ENCODE results near the gene ITPR3. TPM values are rescaled to one million over a fixed set of nuclear protein-coding genes. Genes with fewer than 3 reads are reported as not detected.

Gene ITPR3
- total RNA-seq = 21.6 and 22.8 TPM in 2 replicates
- long read RNA-seq, partial matches to known transcripts = 13 of 14 reads
- long read RNA-seq, other reads (novel, unspliced or antisense) = 1 of 14 reads

DNA sequence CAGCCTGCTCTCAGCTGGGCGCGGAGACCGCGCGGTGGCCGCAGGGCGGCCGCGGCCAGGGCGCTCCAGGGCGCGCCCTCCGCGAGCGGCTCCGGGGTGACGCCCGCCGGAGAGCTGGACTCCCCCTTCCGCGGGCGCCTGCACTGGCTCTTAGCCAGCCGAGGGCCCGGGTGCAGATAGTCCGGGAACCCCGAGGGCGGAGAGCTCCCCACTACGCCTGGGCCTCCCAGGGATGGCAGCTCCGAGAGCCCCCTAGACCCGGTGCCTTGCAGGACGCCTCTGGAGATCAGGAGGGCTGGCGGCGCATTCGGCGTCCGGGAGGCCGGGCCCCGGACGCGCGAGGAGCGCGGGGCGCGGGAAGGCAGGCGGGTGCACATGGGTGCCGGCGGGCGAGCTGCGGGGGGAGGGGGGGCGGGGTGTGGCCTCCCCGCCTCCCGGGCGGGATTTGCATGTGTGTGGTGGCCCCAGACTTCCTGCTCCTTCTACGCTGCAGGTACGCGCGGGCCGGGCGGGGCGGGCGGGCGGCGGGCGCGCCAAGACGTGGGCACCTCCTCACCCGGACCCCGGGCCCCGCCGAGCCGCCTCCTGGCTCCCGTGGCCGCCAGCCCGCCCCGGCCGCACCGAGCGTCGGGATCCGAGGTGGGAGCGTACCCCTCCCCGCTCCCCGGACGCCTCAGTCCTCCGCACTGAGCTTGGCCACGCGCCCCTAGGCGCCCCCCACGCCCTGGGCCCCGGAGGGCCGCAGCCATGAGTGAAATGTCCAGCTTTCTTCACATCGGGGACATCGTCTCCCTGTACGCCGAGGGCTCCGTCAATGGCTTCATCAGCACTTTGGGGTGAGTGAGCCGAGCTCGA, at the start of gene ITPR3:
Gene ITPR3 (plus strand): TSS at position 467 of the 855 bp plus-strand sequence. CDS start 281 bp downstream, at position 748.
- no peaks in the 10 kb centered on the region for H3K9me3 Mint-ChIP-seq (ENCODE audit: unreplicated experiment)
- peak within 1 kb of the TSS; percentile 87 for H3K27ac Mint-ChIP-seq (ENCODE audit: unreplicated experiment)
- H3K4me1 Mint-ChIP-seq (ENCODE audit: unreplicated experiment) = peaks cover 37% of the 10 kb centered on the region
- peak within 1 kb of the TSS; percentile 87 for H3K4me3 Mint-ChIP-seq (ENCODE audit: unreplicated experiment)
- TF ChIP-seq, protein P1, sequence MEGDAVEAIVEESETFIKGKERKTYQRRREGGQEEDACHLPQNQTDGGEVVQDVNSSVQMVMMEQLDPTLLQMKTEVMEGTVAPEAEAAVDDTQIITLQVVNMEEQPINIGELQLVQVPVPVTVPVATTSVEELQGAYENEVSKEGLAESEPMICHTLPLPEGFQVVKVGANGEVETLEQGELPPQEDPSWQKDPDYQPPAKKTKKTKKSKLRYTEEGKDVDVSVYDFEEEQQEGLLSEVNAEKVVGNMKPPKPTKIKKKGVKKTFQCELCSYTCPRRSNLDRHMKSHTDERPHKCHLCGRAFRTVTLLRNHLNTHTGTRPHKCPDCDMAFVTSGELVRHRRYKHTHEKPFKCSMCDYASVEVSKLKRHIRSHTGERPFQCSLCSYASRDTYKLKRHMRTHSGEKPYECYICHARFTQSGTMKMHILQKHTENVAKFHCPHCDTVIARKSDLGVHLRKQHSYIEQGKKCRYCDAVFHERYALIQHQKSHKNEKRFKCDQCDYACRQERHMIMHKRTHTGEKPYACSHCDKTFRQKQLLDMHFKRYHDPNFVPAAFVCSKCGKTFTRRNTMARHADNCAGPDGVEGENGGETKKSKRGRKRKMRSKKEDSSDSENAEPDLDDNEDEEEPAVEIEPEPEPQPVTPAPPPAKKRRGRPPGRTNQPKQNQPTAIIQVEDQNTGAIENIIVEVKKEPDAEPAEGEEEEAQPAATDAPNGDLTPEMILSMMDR (IDR thresholded peaks at IDR 0.05) = no peak
- no peak for DNase-seq (ENCODE audit: extremely low spot score, unreplicated experiment)
- H3K36me3 Mint-ChIP-seq (ENCODE audit: unreplicated experiment) = no peaks in the 10 kb centered on the region
- no peaks in the 10 kb centered on the region for H3K27me3 Mint-ChIP-seq (ENCODE audit: unreplicated experiment)

DNA sequence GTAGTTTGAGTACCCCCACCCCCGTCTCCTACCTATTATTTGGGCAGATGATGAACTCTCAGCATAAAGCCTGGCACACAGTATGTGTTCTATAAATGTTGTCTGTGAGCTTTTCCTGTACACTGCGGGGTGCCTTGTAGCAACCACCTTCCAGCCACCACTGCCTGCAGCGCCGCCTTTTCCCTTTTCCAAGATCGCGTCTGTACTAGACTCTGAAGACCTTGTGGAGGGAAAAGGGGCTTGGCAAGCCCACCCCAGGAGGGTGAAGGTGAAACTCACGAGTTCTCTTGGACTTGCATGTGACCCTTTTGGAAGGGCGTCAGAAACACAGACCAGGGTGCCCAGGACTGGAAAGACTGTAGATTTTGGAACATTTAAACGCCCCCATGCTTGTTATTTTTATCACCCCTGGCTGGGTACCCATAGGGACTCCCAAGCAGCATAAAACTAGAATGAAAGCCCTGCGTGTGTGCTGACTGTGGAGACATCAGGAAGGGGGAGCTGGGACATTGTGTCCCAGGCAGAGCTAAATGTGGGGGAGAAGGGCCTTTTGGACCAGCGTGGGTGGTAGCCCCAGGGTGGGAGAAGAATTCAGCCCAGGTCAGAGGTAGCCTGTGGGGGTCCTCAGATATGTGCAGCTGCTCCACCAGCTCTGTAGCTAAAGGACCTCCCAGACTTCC, 49.3 kb upstream of the ITPR3 start:
- Mint-ChIP-seq H3K36me3 (ENCODE audit: unreplicated experiment) (peaks cover 9% of the 10 kb centered on the region), H3K27me3 (ENCODE audit: unreplicated experiment) (no peaks in the 10 kb centered on the region), H3K4me3 (ENCODE audit: unreplicated experiment) (peak overlapping the region; percentile 86)

DNA sequence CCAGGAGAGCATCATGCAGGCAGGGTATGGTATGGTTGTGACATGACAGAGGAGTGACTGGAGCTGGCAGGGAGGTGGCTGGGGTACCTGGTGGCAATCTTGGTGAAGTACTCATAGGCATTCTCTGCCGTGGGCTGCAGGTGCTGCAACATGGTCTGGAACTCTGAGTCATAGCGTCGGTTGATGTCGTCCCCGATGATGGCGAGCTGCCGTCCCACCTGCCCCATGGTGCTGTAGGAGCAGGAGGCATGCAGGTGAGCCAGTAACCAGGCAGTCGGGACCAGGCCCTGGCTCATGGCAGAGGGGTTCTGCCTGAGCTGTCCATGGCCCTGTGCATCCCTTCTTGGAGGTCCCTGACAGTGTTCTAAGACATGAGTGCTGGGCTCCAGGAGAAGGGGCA, 45.9 kb upstream of the ITPR3 start:
- H3K27me3 Mint-ChIP-seq (ENCODE audit: unreplicated experiment) = no peaks in the 10 kb centered on the region
- no peak overlapping the region for H3K27ac Mint-ChIP-seq (ENCODE audit: unreplicated experiment)
- peaks cover 13% of the 10 kb centered on the region for H3K36me3 Mint-ChIP-seq (ENCODE audit: unreplicated experiment)
- peaks cover 25% of the 10 kb centered on the region for H3K4me1 Mint-ChIP-seq (ENCODE audit: unreplicated experiment)
- H3K4me3 Mint-ChIP-seq (ENCODE audit: unreplicated experiment) = no peak overlapping the region
- H3K9me3 Mint-ChIP-seq (ENCODE audit: unreplicated experiment) = no peaks in the 10 kb centered on the region
- no peak for DNase-seq (ENCODE audit: extremely low spot score, unreplicated experiment)
- TF ChIP-seq, protein P1 (IDR thresholded peaks at IDR 0.05) = no peak

More for the DNA sequence above, 49.3 kb upstream of the ITPR3 start:
- peak overlapping the region; percentile 88 for H3K27ac Mint-ChIP-seq (ENCODE audit: unreplicated experiment)
- H3K4me1 Mint-ChIP-seq (ENCODE audit: unreplicated experiment) = peaks cover 11% of the 10 kb centered on the region
- TF ChIP-seq, protein P1 (IDR thresholded peaks at IDR 0.05) = no peak
- no peak for DNase-seq (ENCODE audit: extremely low spot score, unreplicated experiment)
- H3K9me3 Mint-ChIP-seq (ENCODE audit: unreplicated experiment) = no peaks in the 10 kb centered on the region

DNA sequence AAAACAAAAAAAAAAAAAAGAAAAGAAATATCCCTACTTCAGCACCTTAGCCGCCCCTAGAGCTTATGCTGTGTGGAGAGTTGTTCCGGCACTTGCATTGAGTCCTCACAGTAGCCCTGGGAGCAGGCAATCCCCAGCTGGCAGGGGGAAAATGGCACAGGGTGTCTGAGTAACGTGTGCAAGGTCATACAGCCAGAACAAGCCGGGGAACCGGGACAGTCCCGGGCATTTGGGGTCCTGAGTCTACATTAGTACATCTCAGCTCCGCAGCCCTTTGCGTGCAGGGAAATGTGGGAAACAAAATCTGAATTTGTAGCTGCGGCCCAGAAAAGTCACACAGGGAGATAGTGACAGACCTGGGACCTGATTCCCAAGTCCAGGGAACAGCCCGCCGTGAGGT, 44.5 kb upstream of the ITPR3 start:
- Mint-ChIP-seq H3K4me3 (ENCODE audit: unreplicated experiment) (no peak overlapping the region), H3K4me1 (ENCODE audit: unreplicated experiment) (peaks cover 21% of the 10 kb centered on the region), H3K9me3 (ENCODE audit: unreplicated experiment) (no peaks in the 10 kb centered on the region), H3K27me3 (ENCODE audit: unreplicated experiment) (no peaks in the 10 kb centered on the region), H3K27ac (ENCODE audit: unreplicated experiment) (no peak overlapping the region), H3K36me3 (ENCODE audit: unreplicated experiment) (peaks cover 13% of the 10 kb centered on the region)
- TF ChIP-seq, protein P1 (IDR thresholded peaks at IDR 0.05) = no peak
- DNase-seq (ENCODE audit: extremely low spot score, unreplicated experiment) = no peak

DNA sequence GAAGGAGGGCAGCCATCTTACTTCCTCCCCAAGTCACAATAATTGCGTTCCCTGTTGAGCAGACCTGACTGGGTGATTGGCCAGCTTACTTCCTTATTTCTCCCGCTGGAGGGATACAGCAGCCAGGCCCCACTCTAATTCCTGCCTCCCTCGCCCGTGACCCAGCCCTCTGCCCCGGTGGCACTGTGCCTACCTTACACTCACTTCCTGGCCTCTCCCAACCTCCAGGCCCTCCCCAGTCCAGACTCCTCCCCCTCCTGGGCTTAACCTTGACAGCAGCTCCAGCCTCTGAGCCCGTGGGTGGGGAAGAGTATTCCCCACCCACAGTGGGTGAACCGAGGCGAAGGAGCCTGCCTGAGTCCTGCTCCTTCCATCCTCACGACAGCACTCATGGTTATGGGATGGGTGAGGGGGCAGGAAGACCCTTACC, 44.0 kb upstream of the ITPR3 start:
- peaks cover 17% of the 10 kb centered on the region for H3K4me1 Mint-ChIP-seq (ENCODE audit: unreplicated experiment)
- DNase-seq (ENCODE audit: extremely low spot score, unreplicated experiment) = no peak
- H3K27me3 Mint-ChIP-seq (ENCODE audit: unreplicated experiment) = no peaks in the 10 kb centered on the region
- H3K27ac Mint-ChIP-seq (ENCODE audit: unreplicated experiment) = no peak overlapping the region
- TF ChIP-seq, protein P1 (IDR thresholded peaks at IDR 0.05) = no peak
- no peak overlapping the region for H3K4me3 Mint-ChIP-seq (ENCODE audit: unreplicated experiment)
- H3K9me3 Mint-ChIP-seq (ENCODE audit: unreplicated experiment) = no peaks in the 10 kb centered on the region
- H3K36me3 Mint-ChIP-seq (ENCODE audit: unreplicated experiment) = peaks cover 13% of the 10 kb centered on the region
